Kidney epithelial cell (primary cell): ENCODE data around the gene NCAPG2. TPM values are rescaled to one million over a fixed set of nuclear protein-coding genes. Genes with fewer than 3 reads are reported as not detected.
"Not testable (repeated sequence)": the region's sequence is repeated elsewhere in the genome, so short reads cannot be mapped to it uniquely, and the experiment has no call there.

Source experiments
- DNase-seq: peaks from one replicate; pipeline ENCODE4 v3.0.0-alpha.2; 2010; ENCODE audit warnings: low read depth
- H3K27me3 ChIP-seq: 2 replicates; pipeline ENCODE4 v1.6.0; 2011; ENCODE audit warnings: low read length; ENCODE audit not compliant: control insufficient read depth, insufficient read depth
- H3K36me3 ChIP-seq: 2 replicates; pipeline ENCODE4 v1.5.1; 2011; ENCODE audit warnings: low read length; ENCODE audit not compliant: control insufficient read depth, insufficient read depth
- H3K4me3 ChIP-seq: 2 replicates; pipeline ENCODE4 v1.5.1; 2011; ENCODE audit warnings: low read depth, mild to moderate bottlenecking, control low read depth, low read length
- CTCF ChIP-seq: IDR thresholded peaks from 2 replicates; pipeline ENCODE4 v1.5.1; 2011; ENCODE audit warnings: mild to moderate bottlenecking, moderate library complexity, low read length, control low read depth, inconsistent platforms; ENCODE audit not compliant: insufficient read depth, poor library complexity, severe bottlenecking
- total RNA-seq: library from RNA; depleted of rRNA; stranded (reverse); fragments of >200 nt; gene quantifications from 2 replicates; pipeline ENCODE4 v1.2.3, GENCODE V29; 2015

Gene NCAPG2
- total RNA-seq, 1 donor from 2014 or later, result 8.5 TPM

- Histone ChIP-seq H3K4me3 (no peak overlapping the region), H3K27me3 (no peaks in the 10 kb centered on the region), H3K36me3 (no peaks in the 10 kb centered on the region)
- TF ChIP-seq CTCF, result no peak
- DNase-seq, result no peak
These were observed 58.8 kb downstream of the NCAPG2 start for GRCh38 chr7:158645842-158646241.

- Histone ChIP-seq H3K4me3 (no peak overlapping the region), H3K27me3 (no peaks in the 10 kb centered on the region), H3K36me3 (no peaks in the 10 kb centered on the region)
- no peak for TF ChIP-seq CTCF
- DNase-seq, result no peak
These were observed 62.5 kb downstream of the NCAPG2 start for GRCh38 chr7:158642149-158642548.

- TF ChIP-seq CTCF, result no peak
- no peak for DNase-seq
- Histone ChIP-seq H3K4me3 (no peak overlapping the region), H3K27me3 (no peaks in the 10 kb centered on the region), H3K36me3 (no peaks in the 10 kb centered on the region)
These were observed 66.6 kb downstream of the NCAPG2 start for GRCh38 chr7:158638001-158638400.

GRCh38 chr7:158633055-158633956 lies 71.3 kb downstream of the NCAPG2 start:
- Histone ChIP-seq H3K36me3 (no peaks in the 10 kb centered on the region), H3K4me3 (no peak overlapping the region), H3K27me3 (no peaks in the 10 kb centered on the region)
- no peak for DNase-seq
- no peak for TF ChIP-seq CTCF

GRCh38 chr7:158631574-158632195 lies 72.9 kb downstream of the NCAPG2 start:
- Histone ChIP-seq H3K27me3 (no peaks in the 10 kb centered on the region), H3K4me3 (no peak overlapping the region), H3K36me3 (peaks cover 2% of the 10 kb centered on the region)
- DNase-seq, result no peak
- TF ChIP-seq CTCF, result no peak

GRCh38 chr7:158626289-158626688 lies 78.3 kb downstream of the NCAPG2 start:
- DNase-seq, H3K27me3 ChIP-seq, H3K36me3 ChIP-seq, H3K4me3 ChIP-seq: not testable (repeated sequence)
